ENCODE data around the gene C18orf63.
A peak's percentile ranks its signal among the peaks of the same experiment; 100 is the strongest.

C18orf63 gene

DNA sequence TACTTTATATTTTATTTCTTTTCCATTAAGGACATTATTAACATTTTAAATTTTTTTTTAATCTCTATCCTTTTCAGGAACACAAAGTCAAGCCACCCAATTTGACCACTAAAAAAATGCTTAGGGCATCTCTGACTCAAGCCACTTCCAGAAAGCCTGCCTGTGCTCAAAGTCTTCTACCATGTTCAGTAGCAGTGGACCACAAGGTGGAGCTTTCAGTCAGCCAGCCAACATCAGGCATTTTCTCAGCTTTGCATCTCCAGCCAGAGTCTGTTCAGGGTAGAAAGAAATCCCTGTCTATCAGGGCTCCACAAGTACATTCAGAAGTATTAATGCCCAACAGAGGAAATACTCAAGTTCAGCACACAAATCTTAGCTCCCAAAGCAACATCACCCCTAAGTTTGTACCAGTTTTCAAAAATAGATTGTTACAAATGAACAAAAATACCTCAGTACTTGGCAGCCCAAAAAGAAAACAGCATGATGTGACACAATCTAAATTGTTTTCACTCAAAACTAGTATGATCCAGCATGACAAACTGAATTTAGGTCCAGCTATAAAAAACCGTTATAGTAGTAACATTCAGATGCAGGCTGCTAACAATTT lies 37.6 kb downstream of the C18orf63 start:
- no peak overlapping the region for H3K4me3 ChIP-seq (ENCODE audit: low read length)
- DNase-seq (ENCODE audit: low read depth), result peak; percentile 75
- TF ChIP-seq, protein P1, sequence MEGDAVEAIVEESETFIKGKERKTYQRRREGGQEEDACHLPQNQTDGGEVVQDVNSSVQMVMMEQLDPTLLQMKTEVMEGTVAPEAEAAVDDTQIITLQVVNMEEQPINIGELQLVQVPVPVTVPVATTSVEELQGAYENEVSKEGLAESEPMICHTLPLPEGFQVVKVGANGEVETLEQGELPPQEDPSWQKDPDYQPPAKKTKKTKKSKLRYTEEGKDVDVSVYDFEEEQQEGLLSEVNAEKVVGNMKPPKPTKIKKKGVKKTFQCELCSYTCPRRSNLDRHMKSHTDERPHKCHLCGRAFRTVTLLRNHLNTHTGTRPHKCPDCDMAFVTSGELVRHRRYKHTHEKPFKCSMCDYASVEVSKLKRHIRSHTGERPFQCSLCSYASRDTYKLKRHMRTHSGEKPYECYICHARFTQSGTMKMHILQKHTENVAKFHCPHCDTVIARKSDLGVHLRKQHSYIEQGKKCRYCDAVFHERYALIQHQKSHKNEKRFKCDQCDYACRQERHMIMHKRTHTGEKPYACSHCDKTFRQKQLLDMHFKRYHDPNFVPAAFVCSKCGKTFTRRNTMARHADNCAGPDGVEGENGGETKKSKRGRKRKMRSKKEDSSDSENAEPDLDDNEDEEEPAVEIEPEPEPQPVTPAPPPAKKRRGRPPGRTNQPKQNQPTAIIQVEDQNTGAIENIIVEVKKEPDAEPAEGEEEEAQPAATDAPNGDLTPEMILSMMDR (conservative IDR thresholded peaks at IDR 0.05; ENCODE audit: low read length), result peak; percentile 96

DNA sequence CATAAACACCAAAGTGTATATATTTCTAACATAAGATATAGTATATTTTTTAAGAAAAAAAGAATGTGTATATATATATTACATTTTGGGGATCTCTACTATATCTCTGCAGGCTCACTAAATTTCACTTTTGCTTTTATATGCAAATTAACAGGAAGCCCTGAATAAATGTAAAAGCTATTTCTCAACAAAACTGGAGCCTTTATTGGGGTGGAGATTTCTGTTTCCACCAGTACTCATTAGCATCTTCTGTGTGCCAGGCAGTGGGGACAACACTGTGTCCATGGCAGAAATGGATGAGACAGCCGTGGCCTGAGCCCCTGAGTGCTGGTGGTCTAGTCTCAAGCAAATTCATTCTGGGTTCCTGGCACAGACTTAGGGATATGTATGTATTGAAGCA lies 41.3 kb downstream of the C18orf63 start:
- DNase-seq (ENCODE audit: low read depth), result no peak
- no peak overlapping the region for H3K4me3 ChIP-seq (ENCODE audit: low read length)
- TF ChIP-seq, protein P1 (conservative IDR thresholded peaks at IDR 0.05; ENCODE audit: low read length), result no peak

DNA sequence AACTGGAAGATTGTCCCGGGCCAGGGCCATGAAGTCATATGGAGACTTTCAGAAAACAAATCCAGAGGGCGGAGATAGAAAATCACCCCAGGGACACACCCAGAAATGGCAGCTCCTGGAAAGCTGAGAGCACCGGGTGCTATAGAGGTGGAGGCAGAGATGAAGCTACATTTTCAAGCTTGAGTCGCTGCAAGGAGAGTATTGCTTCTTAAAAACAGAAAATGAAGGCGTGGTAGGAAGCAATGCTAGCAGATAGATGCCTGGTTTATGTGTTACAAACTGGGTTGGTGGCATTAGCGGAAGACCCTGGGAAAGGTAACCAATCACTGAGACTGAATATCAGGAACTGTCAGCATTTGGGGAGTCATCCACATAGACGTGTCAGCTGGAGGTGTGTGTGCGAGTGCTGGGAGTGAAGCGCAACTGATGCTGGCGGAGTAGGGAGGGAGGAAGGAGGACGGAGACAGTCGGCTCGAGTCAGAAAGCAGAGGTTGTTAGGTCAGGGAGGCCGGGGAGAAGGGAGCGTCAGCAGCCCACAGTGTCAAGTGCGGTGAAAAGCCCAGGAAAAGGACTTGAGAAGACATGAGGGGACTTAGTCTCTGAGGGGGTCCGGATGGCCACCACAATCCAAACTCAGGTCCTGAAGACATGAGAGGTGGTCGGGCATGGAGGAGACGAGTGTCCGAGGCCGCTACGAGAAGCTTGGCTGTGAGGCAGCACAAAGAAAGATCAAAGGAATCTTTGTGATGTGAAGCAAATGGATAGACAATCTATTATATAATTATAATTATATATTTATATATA lies 45.4 kb downstream of the C18orf63 start:
- DNase-seq (ENCODE audit: low read depth), result no peak
- H3K4me3 ChIP-seq (ENCODE audit: low read length), result no peak overlapping the region
- TF ChIP-seq, protein P1 (conservative IDR thresholded peaks at IDR 0.05; ENCODE audit: low read length), result no peak

DNA sequence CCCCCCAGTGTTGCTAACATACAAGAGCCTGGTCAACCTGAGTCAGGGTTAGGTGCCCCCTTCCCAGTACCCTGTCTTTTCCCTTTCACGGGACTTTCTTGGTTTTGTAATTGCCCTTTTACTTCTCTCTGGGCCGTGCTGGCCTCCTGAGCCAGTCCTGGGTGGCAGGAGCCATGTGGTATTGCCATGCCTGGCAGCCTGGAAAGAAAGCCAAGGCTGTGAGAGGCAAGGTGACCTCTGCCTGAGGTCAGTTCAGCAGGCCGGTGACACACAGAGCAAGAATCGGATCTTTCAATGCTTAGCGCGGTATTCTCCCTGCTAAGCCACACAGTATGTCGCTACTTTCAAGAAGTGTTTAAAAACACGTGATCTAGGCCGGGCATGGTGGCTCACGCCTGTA lies 52.3 kb downstream of the C18orf63 start:
- no peak overlapping the region for H3K4me3 ChIP-seq (ENCODE audit: low read length)
- TF ChIP-seq, protein P1 (conservative IDR thresholded peaks at IDR 0.05; ENCODE audit: low read length), result no peak
- no peak for DNase-seq (ENCODE audit: low read depth)

DNA sequence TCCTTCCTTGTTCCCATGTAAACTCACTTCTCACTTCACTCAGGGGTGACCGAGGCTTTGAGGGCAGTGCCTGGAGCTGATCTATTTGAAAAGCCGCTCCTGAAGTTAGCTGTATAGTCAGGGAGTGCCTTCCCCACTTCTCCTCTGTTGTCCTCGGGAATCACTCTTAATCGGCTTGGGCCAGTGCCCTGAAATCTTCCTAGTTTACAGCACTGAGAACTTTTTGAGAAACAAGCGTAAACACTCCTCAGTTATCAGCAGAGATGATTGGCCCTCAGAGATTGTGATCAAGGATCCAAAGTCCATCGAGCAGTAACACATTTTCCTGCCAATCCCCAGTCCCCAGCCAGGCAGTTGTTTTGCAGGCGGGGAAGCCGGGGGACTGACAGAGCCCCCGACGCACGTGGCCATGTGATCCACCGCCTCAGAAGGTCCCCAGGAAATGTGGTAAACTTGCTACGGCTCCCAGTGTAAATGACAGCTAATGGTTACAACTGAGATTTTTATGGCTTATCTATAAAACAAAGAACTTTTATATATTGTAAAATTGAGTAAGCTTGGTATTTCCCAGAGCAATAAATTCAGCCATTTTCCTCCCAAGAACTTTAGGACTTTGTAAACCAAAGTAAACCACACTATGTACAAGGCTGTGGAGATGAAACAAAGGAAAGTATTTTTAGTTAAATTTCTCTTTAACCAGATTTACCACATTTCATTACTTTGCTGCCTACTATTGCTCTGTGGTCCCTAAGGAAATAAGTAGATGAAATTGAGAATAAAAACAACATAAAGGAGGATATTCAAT lies 53.5 kb downstream of the C18orf63 start:
- no peak for DNase-seq (ENCODE audit: low read depth)
- no peak overlapping the region for H3K4me3 ChIP-seq (ENCODE audit: low read length)
- TF ChIP-seq, protein P1 (conservative IDR thresholded peaks at IDR 0.05; ENCODE audit: low read length), result no peak

DNA sequence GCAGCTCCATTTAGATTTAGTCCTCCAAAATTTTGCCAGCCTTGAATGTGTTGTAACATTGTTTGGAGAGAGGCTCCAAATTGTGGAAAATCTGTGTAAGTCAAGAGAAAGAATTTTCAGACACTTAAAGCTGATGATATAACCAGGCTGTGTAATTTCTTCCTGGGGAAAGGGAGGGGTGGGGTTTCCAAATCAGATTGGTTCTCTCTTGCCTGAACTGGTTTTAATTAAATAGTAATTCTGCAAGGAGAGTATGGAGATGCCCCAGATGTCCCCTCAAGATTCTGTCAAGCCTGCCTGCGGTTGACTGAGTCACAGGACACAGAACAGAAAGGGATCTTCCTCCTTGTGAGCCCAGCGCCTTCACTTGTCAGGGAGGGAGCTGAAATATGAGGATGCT lies 54.5 kb downstream of the C18orf63 start:
- TF ChIP-seq, protein P1 (conservative IDR thresholded peaks at IDR 0.05; ENCODE audit: low read length), result no peak
- H3K4me3 ChIP-seq (ENCODE audit: low read length), result no peak overlapping the region
- DNase-seq (ENCODE audit: low read depth), result peak; percentile 72

All from AG10803 (cell line).